PC-3 (cell line): Measurements from ENCODE around the gene ROPN1L. TPM values are rescaled to one million over a fixed set of nuclear protein-coding genes. Genes with fewer than 3 reads are reported as not detected.

Experiments used
- ATAC-seq: fragments of 200-7000 bp; cut with Tn5 transposase; 2 replicates; pipeline ENCODE4 v1.9.1; 2020; ENCODE audit warnings: mild to moderate bottlenecking, moderate library complexity
- BruUV-seq: library from RNA; stranded (reverse); fragments of 400-500 nt; replicated peaks from 2 replicates; lab custom pipeline; 2021; lab: Mats Ljungman, UMichigan
- CTCF ChIA-PET: fragments of 300-600 bp; sonication (Branson Sonifier 250); formaldehyde crosslinking; loops from one replicate; lab custom pipeline; 2022; ENCODE audit warnings: antibody characterized with exemption; lab: Charles Lee
- POLR2A ChIA-PET: fragments of 300-600 bp; sonication (Branson Sonifier 250); formaldehyde crosslinking; loops from one replicate; lab custom pipeline; 2022; ENCODE audit warnings: antibody characterized with exemption; ENCODE audit not compliant: unreplicated experiment; lab: Charles Lee
- DNase-seq: peaks from one replicate; pipeline ENCODE4 v3.0.0-alpha.2; 2015
- H2AFZ ChIP-seq: fragments of 300-600 bp; sonication (generic); 2 replicates; pipeline ENCODE4 v1.6.0; 2016; ENCODE audit warnings: antibody characterized with exemption, low read length
- H3F3A ChIP-seq: fragments of 300-600 bp; sonication (generic); one replicate; pipeline ENCODE4 v1.6.0; 2017; ENCODE audit warnings: antibody characterized with exemption, low read length, control low read depth, mild to moderate bottlenecking; ENCODE audit not compliant: unreplicated experiment
- H3K27ac ChIP-seq: fragments of 300-600 bp; sonication (generic); 2 replicates; pipeline ENCODE4 v1.5.1; 2016; ENCODE audit warnings: mild to moderate bottlenecking, low read length
- H3K27me3 ChIP-seq: fragments of 300-600 bp; sonication (generic); 2 replicates; pipeline ENCODE4 v1.6.1; 2016; ENCODE audit warnings: low read length, mixed read lengths
- H3K36me3 ChIP-seq: fragments of 300-600 bp; sonication (generic); 2 replicates; pipeline ENCODE4 v1.6.1; 2016; ENCODE audit warnings: low read depth, mixed run types, low read length, mixed read lengths
- H3K4me1 ChIP-seq: fragments of 300-600 bp; sonication (generic); 2 replicates; pipeline ENCODE4 v1.5.1; 2016; ENCODE audit warnings: low read length; ENCODE audit not compliant: insufficient read depth
- H3K4me2 ChIP-seq: fragments of 300-600 bp; sonication (generic); 2 replicates; pipeline ENCODE4 v1.6.0; 2016; ENCODE audit warnings: low read length
- H3K4me3 ChIP-seq: fragments of 300-600 bp; sonication (generic); 2 replicates; pipeline ENCODE4 v1.5.1; 2016; ENCODE audit warnings: mild to moderate bottlenecking, low read length, mixed read lengths
- H3K79me2 ChIP-seq: fragments of 300-600 bp; sonication (generic); 2 replicates; pipeline ENCODE4 v1.6.1; 2017; ENCODE audit warnings: low read length, mixed read lengths
- H3K9ac ChIP-seq: fragments of 300-600 bp; sonication (generic); 2 replicates; pipeline ENCODE4 v1.6.0; 2016; ENCODE audit warnings: mild to moderate bottlenecking, low read length
- H3K9me2 ChIP-seq: fragments of 300-600 bp; sonication (generic); replicated peaks from 2 replicates; pipeline ENCODE4 v1.6.1; 2016; ENCODE audit warnings: mixed run types, low read length, mixed read lengths
- H3K9me3 ChIP-seq: fragments of 300-600 bp; sonication (generic); 2 replicates; pipeline ENCODE4 v1.6.1; 2016; ENCODE audit warnings: low read length, mixed read lengths
- H4K20me1 ChIP-seq: fragments of 300-600 bp; sonication (generic); 2 replicates; pipeline ENCODE4 v1.6.1; 2016; ENCODE audit warnings: low read length, mixed read lengths
- EZH2 ChIP-seq: fragments of 300-600 bp; sonication (generic); IDR thresholded peaks from one replicate; pipeline ENCODE4 v1.6.1; 2017; ENCODE audit warnings: antibody characterized with exemption, mild to moderate bottlenecking, low read length; ENCODE audit not compliant: unreplicated experiment
- EZH2phosphoT487 ChIP-seq: fragments of 300-600 bp; sonication (generic); IDR thresholded peaks from 2 replicates; pipeline ENCODE4 v1.6.1; 2018; ENCODE audit warnings: mild to moderate bottlenecking, antibody characterized with exemption, low read length, borderline replicate concordance
- intact Hi-C: fragments of 100-400 bp; cut with micrococcal nuclease; formaldehyde crosslinking; loops from 2 replicates; pipeline ENCODE4 v1.9.0; 2023
- total RNA-seq: library from RNA; depleted of rRNA; stranded (reverse); fragments of >200 nt; gene quantifications from 2 replicates; pipeline ENCODE4 v1.2.3, GENCODE V29; 2014
- TF ChIP-seq, protein P1 (sequence below): fragments of 300-600 bp; sonication (generic); conservative IDR thresholded peaks from 2 replicates; pipeline ENCODE4 v1.5.1; 2017; ENCODE audit warnings: antibody characterized with exemption, low read depth, mild to moderate bottlenecking, low read length

ROPN1L gene
- total RNA-seq, 1 experiment from 2014 or later, result 0.95 TPM

DNA sequence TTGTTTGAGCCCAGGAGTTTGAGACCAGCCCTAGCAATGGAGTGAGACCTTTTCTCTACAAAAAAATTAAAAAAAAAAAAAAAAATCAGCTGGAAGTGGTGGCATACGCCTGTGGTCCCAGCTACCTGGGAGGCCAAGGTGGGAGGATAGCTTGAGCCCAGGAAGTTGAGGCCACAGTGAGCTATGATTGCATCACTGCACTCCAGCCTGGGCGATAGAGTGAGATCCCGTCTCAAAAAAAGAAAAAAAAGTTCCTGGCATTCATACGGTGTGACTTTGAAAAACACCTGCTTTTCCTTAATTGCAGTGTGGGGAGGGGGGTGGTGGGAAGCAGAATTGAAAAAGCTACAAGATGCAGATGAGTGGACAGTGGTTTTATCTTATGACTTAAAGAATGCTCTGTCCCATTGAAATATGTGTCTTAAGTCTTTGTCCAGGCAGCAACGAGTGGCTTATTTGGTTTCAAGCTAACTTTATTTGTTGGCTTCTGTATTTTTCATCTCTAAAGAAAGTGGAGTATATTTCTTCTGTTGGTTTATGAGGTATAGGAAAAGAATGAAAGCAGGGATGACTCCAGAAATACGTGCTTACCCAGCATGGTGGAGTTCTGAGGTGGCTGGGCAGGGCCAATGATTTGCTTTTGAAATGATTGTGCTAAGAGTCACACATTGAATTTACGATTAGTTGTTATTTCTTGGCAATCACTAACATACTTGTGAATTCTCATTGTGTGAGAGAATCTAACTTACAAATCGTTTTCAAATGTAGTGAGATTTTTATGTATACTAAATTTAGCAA is 27.8 kb downstream of the ROPN1L start:
- intact Hi-C loops, result loop anchor here (5.0 kb wide), 1 partner anchor 133 kb away; no protein-coding TSS in a partner anchor

DNA sequence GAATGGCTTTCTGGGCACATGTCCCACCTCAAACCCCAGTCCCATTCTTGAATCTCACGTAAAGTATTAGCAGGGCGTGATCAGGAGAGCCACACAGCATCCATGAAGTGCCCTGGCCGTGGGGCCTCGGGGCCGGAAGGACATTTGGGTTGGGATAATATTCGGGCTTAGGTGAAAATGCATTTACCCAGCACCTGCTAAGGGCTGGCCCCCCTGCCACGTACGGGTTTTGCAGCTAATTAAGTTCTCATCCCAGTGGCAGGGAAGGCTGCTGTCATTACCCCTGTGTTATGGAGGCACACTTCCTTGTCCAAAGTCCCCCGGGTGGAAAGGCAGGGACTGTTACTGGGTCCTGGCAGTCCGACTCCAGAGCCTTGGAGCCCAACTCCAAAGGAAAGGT is 29.0 kb downstream of the ROPN1L start:
- Histone ChIP-seq H2AFZ (no peak overlapping the region), H3K36me3 (no peaks in the 10 kb centered on the region), H3K27me3 (no peaks in the 10 kb centered on the region), H3K4me3 (no peak overlapping the region), H3K79me2 (no peaks in the 10 kb centered on the region), H3K9me2 (no peaks in the 10 kb centered on the region), H3F3A (peaks cover 10% of the 10 kb centered on the region), H3K9me3 (no peaks in the 10 kb centered on the region), H3K4me1 (peaks cover 25% of the 10 kb centered on the region), H4K20me1 (no peaks in the 10 kb centered on the region), H3K27ac (no peak overlapping the region), H3K4me2 (no peak overlapping the region), H3K9ac (no peak overlapping the region)
- TF ChIP-seq EZH2, result no peak
- TF ChIP-seq, protein P1, sequence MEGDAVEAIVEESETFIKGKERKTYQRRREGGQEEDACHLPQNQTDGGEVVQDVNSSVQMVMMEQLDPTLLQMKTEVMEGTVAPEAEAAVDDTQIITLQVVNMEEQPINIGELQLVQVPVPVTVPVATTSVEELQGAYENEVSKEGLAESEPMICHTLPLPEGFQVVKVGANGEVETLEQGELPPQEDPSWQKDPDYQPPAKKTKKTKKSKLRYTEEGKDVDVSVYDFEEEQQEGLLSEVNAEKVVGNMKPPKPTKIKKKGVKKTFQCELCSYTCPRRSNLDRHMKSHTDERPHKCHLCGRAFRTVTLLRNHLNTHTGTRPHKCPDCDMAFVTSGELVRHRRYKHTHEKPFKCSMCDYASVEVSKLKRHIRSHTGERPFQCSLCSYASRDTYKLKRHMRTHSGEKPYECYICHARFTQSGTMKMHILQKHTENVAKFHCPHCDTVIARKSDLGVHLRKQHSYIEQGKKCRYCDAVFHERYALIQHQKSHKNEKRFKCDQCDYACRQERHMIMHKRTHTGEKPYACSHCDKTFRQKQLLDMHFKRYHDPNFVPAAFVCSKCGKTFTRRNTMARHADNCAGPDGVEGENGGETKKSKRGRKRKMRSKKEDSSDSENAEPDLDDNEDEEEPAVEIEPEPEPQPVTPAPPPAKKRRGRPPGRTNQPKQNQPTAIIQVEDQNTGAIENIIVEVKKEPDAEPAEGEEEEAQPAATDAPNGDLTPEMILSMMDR, result no peak
- TF ChIP-seq EZH2phosphoT487, result no peak
- ATAC-seq (no peak), DNase-seq (no peak)
- ChIA-PET POLR2A (no interaction called here), CTCF (no interaction called here)
- intact Hi-C loops, result no loop called here
- BruUV-seq, result no TSS peak

More for the DNA sequence above, 27.8 kb downstream of the ROPN1L start:
- Histone ChIP-seq H3K27me3 (no peaks in the 10 kb centered on the region), H4K20me1 (no peaks in the 10 kb centered on the region), H3K4me3 (no peak overlapping the region), H3F3A (peaks cover 10% of the 10 kb centered on the region), H3K36me3 (no peaks in the 10 kb centered on the region), H3K79me2 (no peaks in the 10 kb centered on the region), H3K4me2 (no peak overlapping the region), H2AFZ (no peak overlapping the region), H3K9me2 (no peaks in the 10 kb centered on the region), H3K27ac (no peak overlapping the region), H3K4me1 (peaks cover 25% of the 10 kb centered on the region), H3K9me3 (no peaks in the 10 kb centered on the region), H3K9ac (no peak overlapping the region)
- ChIA-PET POLR2A (interaction anchor here (0.6 kb wide), 1 partner anchor 14 kb away, joined by 10 read pairs; no protein-coding TSS in a partner anchor), CTCF (no interaction called here)
- BruUV-seq, result no TSS peak
- peak; percentile 29 for DNase-seq
- no peak for ATAC-seq
- TF ChIP-seq EZH2phosphoT487, result no peak

DNA sequence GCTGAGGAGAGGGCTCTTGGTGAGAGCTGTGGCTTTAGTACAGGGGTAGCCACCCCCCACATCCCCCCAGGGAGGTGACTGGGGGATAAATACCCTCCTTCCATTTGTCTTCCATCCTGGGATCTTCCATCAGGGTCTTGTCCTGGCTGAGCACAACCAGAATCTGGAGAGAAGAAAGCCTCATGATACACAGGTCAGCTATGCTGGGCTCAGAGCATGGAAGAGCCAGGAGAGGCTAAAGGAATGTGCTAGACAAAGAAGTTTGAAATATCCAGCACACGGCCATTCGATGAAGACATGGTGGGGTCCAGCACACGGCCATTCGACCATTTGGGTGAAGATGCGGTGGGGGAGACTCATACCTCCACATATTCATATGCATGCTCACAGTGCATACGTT is 30.0 kb downstream of the ROPN1L start:
- H3K9ac ChIP-seq, result no peak overlapping the region
- no peaks in the 10 kb centered on the region for H4K20me1 ChIP-seq
- H3K9me3 ChIP-seq, result no peaks in the 10 kb centered on the region
- no peak overlapping the region for H2AFZ ChIP-seq
- no peak overlapping the region for H3K27ac ChIP-seq
- BruUV-seq, result no TSS peak
- POLR2A ChIA-PET, result no interaction called here
- CTCF ChIA-PET, result no interaction called here
- TF ChIP-seq, protein P1, result no peak
- TF ChIP-seq EZH2, result no peak
- TF ChIP-seq EZH2phosphoT487, result no peak
- no peaks in the 10 kb centered on the region for H3K79me2 ChIP-seq
- peaks cover 10% of the 10 kb centered on the region for H3F3A ChIP-seq
- no peak for ATAC-seq
- no peak for DNase-seq
- no peaks in the 10 kb centered on the region for H3K27me3 ChIP-seq
- intact Hi-C loops, result no loop called here
- no peaks in the 10 kb centered on the region for H3K36me3 ChIP-seq
- no peak overlapping the region for H3K4me2 ChIP-seq
- H3K4me3 ChIP-seq, result no peak overlapping the region
- H3K4me1 ChIP-seq, result peaks cover 20% of the 10 kb centered on the region
- H3K9me2 ChIP-seq, result no peaks in the 10 kb centered on the region
